Epithelial cell of esophagus (primary cell): ENCODE results near the gene UGT1A5.
"Not testable (repeated sequence)": the region's sequence is repeated elsewhere in the genome, so short reads cannot be mapped to it uniquely, and the experiment has no call there.

Experiments
- DNase-seq: peaks from one replicate; pipeline ENCODE4 v3.0.0; 2010; ENCODE audit warnings: low read depth
- H3K4me3 ChIP-seq: 2 replicates; pipeline ENCODE4 v1.5.1; 2011; ENCODE audit warnings: mild to moderate bottlenecking, low read length, control low read depth
- CTCF ChIP-seq: IDR thresholded peaks from 2 replicates; pipeline ENCODE4 v1.5.1; 2011; ENCODE audit warnings: low read depth, mild to moderate bottlenecking, low read length, control low read depth, inconsistent platforms; ENCODE audit not compliant: insufficient read depth; ENCODE audit errors: missing control alignments

The UGT1A5 gene

DNA sequence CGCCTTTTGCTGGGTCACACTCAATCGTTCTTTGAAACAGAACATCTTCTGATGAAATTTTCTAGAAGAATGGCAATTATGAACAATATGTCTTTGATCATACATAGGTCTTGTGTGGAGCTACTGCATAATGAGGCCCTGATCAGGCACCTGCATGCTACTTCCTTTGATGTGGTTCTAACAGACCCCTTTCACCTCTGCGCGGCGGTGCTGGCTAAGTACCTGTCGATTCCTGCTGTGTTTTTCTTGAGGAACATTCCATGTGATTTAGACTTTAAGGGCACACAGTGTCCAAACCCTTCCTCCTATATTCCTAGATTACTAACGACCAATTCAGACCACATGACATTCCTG is 532 bp downstream of the UGT1A5 start:
- no peak for TF ChIP-seq CTCF
- no peak for DNase-seq
- H3K4me3 ChIP-seq: no peak overlapping the region

DNA sequence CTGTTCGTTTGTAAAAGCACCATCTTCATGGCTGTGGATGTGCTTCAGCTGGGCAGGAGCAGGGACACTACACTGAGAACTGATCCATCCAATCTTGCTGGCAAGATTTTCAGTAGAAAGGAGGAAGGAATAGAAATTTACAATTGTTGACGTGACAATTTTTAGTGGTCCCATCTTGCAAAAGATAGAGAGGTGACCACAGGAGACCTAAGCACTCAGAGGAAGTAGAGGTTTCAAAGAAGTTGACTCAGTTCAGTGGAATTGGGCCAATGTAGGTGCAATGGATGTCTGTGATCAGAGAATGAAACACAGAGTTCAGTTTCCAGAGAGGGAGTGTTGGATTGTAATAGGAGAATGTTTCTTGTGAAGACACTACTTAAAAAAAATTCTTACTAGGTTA is 1.4 kb downstream of the UGT1A5 start:
- no peak for TF ChIP-seq CTCF
- no peak for DNase-seq
- H3K4me3 ChIP-seq: no peak overlapping the region

GRCh38 chr2:233718552-233718951 is 5.8 kb downstream of the UGT1A5 start, which contains the start of gene UGT1A4:
TSS of gene UGT1A4 (plus strand) at chr2:233718736. CDS start at chr2:233718821, 85 bp downstream.
- DNase-seq: no peak
- no peak within 1 kb of the TSS for H3K4me3 ChIP-seq
- TF ChIP-seq CTCF: no peak

DNA sequence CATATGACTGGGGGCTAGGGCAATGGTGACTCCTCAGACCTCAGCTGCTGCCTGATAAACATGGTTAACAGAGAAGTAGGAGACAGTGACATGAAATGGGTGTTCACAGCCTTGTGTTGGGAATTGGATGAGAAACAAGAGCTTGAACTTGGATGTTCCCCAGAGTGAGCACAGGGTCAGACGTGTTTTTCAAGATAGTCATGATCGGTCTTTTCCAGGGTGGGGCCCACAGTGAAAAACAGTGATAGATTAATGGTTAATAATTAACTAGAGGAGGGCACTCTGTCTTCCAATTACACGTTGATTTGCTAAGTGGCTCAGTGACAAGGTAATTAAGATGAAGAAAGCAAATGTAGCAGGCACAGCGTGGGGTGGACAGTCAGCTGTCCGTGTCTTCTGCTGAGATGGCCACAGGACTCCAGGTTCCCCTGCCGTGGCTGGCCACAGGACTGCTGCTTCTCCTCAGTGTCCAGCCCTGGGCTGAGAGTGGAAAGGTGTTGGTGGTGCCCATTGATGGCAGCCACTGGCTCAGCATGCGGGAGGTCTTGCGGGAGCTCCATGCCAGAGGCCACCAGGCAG is 16.1 kb downstream of the UGT1A5 start, which contains the start of gene UGT1A3:
Gene UGT1A3 (plus strand): TSS at position 320 of the 579 bp plus-strand sequence. CDS start 85 bp downstream, at position 405.
- no peak for TF ChIP-seq CTCF
- H3K4me3 ChIP-seq: no peak within 1 kb of the TSS
- no peak for DNase-seq

DNA sequence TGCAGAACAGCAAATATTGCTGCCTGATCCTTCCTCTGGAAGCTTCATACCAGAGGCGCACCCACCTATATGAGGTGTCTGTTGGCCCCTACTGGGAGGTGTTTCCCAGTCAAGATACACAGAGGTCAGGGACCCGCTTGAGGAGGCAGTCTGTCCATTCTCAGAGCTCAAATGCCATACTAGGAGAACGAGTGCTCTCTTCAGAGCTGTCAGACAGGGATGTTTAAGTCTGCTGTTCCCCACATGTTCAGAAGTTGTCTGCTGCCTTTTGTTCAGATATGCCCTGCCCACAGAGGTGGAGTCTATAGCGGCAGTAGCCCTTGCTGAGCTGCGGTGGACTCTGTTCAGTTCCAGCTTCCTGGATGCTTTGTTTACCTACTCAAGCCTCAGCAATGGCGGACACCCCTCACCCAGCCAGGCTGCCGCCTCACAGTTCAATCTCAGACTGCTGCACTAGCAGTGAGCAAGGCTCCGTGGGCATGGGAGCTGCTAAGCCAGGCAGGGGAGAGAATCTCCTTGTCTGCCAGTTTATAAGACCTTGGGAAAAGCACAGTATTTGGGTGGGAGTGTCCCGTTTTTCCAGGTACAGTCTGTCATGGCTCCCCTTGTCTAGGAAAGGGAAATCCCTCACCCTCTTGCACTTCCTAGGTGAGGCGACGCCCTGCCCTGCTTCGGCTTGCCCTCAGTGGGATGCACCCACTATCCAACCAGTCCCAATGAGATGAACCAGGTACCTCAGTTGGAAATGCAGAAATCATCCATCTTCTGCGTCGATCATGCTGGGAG is 24.4 kb downstream of the UGT1A5 start:
- not testable (repeated sequence) for DNase-seq, H3K4me3 ChIP-seq

DNA sequence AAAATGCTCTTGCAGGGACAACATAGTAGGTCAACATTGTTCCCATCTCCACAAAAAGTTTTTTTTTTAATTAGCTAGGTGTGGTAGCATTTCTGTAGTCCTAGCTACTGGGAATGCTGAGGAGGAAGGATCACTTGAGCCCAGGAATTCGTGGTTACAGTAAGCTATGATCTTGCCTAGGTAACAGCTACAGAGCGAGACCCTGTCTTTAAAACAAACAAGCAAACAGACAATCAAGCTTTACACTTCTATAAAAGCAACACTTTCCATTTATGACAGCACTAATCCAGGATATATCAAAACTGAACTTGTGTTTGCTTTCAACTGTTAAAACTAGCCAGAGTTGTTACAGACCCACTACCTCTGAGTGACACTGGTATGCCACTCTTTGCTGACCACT is 28.2 kb downstream of the UGT1A5 start:
- TF ChIP-seq CTCF: no peak
- no peak for DNase-seq
- no peak overlapping the region for H3K4me3 ChIP-seq

DNA sequence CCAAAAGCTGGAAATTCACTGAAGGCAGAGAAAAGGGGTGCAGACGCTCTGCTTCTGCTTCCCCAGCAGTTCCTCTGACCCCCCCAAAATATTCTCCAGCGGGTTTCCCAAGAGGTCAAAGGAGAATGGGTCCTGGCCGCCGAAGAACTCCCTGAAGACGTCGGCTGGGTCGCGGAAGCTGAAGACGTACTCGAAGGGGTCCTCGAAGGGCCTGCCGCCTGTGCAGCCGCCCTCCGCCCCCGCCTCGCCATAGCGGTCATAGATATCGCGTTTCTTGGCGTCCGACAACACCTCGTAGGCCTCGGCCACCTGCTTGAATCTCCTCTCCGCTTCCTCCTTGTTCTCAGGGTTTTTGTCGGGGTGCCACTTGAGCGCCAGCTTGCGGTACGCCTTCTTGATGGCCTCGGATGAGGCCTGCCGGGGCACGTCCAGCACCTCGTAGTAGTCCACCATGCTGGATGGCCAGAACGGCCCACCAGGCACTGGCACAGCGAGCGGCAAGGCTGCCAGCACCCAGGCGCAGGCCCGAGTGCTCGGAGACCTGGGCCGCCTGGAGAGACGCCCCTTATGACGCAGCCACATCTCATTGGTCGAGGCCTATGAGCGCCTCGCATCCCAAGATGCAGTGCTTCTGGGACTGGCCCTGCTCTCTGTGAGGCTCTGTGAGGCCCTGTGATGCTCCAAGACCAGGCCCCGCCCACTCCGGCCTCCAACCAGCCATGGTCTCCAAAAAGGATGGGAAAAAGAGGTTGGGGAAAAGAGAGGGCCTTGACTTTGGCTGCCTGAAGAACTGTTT is 31.0 kb downstream of the UGT1A5 start:
- DNase-seq: no peak
- H3K4me3 ChIP-seq: no peak overlapping the region
- no peak for TF ChIP-seq CTCF
